GM18519 (cell line): ENCODE data around the gene PRSS56.

Experiments used
- ATAC-seq: cut with Tn5 transposase; IDR thresholded peaks from one replicate; pipeline ENCODE4 v1.9.1; 2021; ENCODE audit warnings: mild to moderate bottlenecking, moderate library complexity; ENCODE audit not compliant: unreplicated experiment, low FRiP score

The PRSS56 gene

DNA sequence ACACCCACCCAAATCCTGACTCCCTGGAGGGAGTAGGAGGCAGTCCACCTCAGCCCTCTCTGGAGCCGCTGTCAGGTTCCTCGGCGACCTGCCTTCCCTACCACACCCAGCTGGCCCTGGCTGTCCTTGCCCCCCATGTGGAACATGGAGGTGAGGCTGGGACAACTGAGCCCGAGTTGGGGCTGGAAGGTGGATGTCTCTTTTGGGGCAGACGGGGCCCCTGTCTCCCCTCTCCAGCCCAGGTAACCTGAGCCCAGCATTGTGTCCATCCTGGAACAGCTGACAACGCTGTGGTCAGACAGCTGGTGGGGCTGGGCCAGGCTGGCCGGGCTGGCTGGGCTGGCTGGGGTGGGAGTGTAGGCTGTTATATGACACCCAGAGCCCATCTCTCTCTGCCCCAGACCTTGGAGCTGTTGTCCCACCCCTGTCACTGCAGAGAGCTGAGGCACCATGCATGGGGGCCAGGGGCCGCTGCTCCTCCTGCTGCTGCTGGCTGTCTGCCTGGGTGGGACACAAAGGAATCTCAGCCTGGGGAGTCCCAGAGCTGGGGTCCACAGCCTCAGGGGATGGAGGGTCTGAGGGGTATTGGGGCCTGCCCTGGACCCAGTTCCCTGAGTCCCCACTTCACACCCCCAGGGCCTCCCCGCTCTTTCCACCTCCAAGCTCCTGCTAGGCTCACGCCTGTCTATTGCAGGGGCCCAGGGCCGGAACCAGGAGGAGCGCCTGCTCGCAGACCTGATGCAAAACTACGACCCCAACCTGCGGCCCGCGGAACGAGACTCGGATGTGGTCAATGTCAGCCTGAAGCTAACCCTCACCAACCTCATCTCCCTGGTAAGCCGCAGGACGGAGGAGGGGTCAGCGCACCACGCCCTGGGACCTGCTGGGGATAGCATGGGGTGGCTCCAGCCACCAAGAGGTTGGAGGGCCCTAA, 19.4 kb downstream of the PRSS56 start, which contains the start of gene CHRNG:
Gene CHRNG, plus strand, starts transcription at position 395 of the 934 bp plus-strand sequence. Its CDS starts 56 bp downstream, at position 451.
- ATAC-seq = no peak

DNA sequence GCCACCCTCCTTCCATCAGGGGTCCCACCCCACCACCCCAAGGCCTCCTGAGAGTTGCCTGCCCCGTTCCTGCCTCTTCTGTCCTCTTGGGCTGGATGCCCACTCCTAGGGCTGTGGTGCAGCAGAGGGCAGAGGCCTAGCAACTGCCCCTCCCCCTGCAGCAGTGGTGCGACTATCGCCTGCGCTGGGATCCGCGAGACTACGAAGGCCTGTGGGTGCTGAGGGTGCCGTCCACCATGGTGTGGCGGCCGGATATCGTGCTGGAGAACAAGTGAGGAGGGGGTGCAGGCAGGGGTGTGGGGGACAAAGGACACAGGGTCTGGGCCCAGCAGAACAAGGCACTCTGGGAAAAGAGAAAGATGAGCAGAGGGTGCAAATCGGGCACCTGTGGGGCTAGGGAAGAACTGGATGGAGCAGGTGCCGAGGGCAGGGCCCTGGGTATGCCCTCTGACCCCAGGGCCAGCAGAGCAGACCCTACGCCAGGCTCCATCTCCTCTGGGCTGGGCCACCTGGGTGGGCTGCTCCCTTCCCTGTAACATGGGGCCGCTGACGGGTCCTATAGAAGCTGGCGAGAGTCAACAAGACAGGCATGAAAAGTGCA, 20.4 kb downstream of the PRSS56 start:
- ATAC-seq = no peak

DNA sequence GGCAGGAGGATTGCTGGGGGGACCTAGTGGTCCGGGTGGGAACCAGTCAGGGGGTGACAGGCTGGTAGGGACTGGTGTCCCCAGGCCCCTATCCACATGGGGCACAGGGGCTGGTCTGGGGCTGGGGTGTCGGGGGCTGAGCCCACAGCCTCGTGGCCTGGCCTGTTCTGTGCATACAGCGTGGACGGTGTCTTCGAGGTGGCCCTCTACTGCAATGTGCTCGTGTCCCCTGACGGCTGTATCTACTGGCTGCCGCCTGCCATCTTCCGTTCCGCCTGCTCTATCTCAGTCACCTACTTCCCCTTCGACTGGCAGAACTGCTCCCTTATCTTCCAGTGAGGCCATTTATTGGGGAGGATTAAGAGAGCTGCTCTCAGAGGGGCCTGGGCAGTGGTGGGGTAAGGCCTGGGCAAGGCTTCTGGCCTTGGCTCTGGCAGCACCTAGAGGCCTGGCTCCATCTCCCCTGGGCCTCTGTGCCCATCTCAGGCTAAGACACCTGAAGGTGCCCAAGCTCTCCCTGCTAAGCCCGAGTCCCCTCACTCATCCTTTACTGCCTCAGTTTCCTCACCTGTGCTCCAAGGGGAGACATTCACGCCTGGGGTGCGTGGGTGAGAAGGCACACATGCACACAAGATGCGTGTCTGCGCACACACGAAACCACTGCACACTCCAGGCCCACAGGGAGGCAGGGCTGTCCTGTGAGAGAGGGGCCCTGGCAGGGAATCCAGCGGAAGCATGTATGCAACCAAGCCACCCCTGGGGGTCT, 21.2 kb downstream of the PRSS56 start:
- ATAC-seq = no peak

DNA sequence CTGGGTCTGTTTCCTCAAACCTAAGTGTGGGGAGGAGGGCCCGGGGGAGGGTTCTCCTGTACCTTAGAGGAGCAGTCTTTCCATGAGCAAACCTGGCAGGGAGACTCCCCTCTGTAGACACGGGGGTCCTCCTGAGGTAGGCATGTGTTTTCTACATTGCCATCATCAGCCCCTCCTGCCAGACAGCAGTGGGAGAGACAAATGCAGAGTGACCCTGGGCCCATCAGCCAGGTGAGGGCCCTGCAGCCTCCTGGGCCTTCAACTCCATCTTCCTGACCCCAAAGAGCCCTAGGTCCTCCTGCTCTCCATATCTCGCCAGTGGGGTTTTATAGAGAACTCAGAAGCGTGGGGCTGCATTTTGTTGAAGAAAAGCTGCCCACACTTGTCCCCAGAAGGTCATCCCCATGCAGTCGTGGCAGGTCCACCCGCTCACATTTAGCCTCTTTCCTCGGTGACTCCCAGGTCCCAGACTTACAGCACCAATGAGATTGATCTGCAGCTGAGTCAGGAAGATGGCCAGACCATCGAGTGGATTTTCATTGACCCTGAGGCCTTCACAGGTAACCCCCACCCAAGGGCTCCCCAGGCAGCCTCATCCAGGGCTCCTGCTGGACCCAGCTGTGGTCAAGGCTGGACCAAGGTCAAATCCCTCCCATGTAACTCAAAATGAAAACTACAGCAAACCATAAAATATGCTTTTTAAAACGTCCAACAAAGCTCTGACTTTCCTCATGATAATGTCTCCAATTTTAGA, 21.9 kb downstream of the PRSS56 start:
- no peak for ATAC-seq

DNA sequence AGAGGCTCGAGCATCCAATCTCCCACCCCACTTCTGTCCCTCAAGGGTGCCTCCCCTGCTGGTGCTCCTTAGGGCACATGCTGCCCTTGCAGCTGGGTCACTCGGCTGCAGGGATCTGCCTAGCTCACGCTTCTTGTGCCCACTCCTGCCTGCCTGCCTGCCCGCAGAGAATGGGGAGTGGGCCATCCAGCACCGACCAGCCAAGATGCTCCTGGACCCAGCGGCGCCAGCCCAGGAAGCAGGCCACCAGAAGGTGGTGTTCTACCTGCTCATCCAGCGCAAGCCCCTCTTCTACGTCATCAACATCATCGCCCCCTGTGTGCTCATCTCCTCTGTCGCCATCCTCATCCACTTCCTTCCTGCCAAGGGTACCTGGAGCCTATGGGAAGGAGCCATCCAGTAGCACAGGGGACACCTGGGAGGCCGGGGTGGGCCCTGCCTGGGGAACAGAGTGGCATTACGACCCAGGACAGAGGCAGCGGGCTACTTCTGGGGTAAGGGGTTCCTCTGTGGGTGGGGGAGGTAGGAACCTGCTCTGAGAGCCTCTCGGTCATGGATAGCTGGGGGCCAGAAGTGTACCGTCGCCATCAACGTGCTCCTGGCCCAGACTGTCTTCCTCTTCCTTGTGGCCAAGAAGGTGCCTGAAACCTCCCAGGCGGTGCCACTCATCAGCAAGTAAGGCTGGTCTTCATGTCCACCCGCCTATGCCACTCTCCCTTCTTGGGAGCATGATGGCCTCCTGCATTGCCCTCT, 22.7 kb downstream of the PRSS56 start:
- ATAC-seq = no peak

DNA sequence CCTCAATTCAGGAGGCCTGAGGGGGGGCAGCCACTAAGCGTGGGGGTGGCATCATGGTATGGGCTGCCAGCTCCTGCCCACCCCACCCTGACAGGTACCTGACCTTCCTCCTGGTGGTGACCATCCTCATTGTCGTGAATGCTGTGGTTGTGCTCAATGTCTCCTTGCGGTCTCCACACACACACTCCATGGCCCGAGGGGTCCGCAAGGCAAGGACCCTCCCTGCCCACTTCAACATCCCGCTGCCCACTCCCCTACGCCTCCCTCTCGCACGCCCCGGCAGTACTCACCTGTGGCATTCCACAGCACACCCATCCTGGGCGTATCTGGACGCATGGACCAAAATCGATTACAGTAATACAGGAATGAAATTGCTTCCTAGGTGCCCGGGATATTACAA, 23.3 kb downstream of the PRSS56 start:
- no peak for ATAC-seq

DNA sequence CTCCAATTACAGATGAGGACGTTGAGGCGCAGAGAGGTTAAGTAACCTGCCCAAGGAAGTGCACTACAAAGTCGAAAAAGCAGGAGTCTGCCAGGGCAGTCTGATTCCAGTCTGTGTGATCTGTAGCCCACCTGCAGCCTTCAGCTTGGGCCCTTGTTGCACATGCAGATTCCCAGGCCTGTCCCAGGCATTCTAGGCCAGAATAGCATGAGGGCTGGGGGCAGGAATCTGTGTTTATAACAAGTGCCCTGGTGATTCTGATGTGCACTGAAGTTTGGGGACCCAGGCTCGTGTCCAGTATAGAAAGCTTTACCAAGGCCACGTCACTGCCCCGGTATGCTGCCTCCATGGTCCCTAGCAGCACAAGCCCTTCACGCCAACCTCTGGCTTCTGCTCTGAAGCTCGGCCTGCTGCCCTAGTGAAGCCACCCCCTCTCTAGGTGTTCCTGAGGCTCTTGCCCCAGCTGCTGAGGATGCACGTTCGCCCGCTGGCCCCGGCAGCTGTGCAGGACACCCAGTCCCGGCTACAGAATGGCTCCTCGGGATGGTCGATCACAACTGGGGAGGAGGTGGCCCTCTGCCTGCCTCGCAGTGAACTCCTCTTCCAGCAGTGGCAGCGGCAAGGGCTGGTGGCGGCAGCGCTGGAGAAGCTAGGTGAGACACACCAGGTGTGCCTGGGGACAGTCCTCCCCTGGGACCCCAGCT, 23.9 kb downstream of the PRSS56 start:
- no peak for ATAC-seq

DNA sequence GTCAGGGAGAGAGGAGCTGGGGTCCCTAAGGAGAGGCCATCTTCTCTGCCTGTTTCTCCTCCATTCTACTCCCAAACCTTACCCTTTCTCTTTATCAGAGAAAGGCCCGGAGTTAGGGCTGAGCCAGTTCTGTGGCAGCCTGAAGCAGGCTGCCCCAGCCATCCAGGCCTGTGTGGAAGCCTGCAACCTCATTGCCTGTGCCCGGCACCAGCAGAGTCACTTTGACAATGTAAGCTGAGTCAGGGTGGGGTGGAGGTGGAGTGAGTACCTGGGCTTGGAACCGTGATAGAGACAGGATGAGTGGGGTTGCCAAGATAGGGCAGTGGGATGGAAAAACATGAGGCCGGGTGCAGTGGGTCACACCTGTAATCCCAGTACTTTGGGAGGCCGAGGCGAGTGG, 24.5 kb downstream of the PRSS56 start:
- ATAC-seq = no peak

DNA sequence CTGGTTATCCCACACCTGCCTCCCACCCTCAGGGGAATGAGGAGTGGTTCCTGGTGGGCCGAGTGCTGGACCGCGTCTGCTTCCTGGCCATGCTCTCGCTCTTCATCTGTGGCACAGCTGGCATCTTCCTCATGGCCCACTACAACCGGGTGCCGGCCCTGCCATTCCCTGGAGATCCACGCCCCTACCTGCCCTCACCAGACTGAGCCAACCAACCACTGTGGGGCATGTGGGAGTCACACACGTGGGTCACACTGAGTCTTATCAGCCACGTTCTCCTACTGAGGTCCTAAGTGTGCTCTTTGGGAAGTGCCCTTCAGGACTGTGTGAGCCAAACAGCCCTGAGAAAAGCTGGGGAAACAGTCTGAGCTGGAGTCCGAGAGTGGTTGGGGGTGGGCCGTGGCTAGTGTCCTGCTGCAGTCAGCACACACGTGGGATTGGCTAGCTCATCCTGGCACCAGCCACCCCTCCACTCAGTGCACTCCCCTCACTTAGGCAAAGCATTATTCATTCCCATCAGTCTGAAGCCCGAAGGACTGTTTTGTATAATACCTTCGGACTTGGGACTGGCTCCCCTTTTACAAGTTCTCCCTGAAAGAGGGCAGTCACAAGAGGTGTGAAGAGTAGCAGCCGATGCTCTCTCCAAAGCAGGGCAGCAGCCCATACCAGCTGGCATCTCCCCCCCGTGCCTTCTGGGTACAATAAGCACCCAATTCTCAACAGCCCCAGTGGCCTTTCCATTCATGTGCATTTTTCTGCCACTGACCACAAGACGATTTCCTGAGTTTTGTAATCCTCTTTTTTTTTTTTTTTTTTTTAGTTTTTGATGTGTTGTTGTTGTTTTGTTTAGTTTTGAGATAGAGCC, 25.6 kb downstream of the PRSS56 start:
- no peak for ATAC-seq

DNA sequence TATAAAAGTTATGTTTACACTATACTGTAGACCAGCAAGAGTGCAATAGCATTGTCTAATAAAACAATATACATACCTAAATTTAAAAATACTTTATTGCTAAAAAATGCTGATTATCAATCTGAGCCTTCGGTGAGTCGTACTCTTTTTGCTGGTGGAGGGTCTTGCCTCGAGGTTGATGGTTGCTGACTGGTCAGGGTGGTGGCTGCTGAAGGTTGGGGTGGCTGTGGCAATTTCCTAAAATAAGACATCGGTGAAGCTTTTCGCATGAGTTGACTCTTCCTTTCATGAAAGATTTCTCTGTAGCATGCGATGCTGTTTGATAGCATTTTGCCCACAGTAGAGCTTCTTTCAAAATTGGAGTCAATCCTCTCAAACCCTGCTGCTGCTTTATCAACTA, 27.8 kb downstream of the PRSS56 start:
- no peak for ATAC-seq

DNA sequence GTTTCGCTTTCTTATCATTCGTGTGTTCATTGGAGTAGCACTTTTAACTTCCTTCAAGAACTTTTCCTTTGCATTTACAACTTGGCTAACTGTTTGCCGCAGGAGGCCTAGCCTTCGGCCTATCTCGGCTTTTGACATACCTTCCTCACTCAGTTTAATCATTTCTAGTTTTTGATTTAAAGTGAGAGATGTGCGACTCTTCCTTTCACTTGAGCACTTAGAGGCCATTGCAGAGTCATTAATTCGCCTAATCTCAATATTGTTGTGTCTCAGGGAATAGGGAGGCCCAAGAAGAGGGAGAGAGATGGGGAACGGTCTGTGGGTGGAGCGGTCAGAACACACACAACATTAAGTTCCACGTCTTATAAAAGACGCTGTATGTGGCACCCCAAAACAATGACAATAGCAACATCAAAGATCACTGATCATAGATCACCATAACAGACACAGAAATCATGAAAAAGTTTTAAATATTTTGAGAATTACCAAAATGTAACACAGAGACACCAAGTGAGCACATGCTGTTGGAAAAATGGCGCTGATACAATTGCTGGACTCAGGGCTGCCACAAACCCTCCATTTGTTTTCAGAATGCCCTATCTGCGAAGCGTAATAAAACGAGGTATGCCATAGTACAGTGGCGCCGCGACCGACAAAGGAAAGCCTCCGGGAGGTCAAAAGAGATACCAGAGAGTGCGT, 29.6 kb downstream of the PRSS56 start:
- ATAC-seq = no peak

DNA sequence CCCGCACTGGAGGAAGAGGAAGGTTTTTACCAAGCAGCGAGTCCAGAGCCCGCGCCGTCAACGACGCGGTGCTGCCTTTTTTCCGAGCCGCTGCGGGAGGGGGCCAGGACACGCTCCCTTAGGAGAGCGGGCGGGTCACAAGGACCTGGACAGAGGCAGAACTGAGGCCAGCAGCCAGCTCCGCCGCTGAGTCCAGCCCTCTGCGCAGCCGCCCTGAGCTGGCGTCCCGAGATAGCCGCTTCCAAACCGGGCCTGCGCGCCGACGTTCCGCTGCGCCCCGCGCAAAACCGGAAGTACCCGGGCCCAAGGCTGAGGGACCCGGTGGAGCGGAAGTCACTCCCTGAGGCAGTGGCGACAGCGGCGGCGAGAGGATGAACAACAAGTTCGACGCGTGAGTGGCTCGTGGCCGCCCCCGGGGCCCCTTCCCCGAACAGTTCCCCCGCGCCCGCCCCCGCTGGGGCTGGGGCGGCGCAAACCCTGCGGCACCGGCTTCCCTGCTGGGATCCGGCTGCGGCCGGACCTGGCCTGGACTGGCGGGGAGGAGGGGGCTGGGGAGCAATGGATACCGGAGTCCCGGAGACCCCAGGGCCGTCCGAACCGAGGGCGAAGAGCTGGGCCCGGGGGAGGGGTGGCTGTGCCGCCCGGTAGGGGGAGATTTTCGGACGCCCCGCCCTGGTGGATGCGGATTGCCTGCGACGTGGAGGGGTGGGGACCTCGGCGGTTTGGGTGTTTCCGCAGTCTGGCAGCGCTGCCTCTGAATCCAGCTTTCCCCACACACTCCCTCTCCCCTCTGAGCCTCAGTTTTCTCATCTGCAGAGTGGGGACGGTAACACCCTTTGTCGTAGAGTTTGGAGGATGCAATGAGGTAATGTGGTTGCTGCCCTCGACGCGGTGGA, 30.4 kb downstream of the PRSS56 start, which contains the start of the genes EIF4E2 and TIGD1:
Gene EIF4E2, plus strand, starts transcription at position 336 of the 896 bp plus-strand sequence. Its CDS starts 36 bp downstream, at position 372.
Gene TIGD1, minus strand, starts transcription at position 204 of the 896 bp plus-strand sequence. CDS start 675 bp downstream, outside the sequence.
- ATAC-seq = peak; percentile 91

DNA sequence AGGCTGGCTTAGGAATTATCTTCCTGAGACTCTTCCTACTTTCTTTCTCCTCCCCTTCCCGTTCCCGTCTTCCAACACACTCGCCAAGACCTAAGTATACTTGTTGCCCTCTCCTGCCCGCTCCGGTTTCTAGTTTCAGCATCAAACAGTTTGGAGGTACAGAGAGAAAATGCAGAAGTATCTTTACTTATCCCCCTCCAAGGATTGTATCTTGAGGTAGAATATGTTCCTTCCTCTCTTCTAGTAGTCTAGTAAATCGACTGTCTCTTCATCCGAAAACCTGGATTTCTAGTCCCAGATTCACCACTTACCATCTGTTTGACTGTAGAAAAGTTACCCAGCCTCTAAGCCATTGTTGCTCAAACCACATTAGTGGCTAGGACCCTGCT, 31.1 kb downstream of the PRSS56 start:
- ATAC-seq = no peak

DNA sequence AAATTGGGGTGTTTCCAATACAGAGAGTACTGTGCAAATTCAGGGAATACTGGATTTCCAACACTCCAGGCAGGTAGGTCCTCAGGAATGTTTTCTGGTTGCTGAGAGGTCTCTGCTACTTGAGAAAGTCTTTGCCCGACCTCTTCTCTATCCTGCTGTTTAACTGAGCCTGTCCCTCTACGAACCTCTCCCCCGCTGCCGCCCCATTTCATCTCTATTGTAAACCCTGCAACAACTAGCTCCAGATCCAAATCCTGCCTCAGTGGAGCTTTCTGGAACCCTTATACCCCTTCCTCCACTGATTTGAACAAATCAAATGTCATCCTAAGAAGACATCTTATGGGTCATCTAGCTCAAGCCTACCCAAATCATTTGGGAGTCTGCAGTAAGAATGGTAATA, 31.6 kb downstream of the PRSS56 start:
- no peak for ATAC-seq

DNA sequence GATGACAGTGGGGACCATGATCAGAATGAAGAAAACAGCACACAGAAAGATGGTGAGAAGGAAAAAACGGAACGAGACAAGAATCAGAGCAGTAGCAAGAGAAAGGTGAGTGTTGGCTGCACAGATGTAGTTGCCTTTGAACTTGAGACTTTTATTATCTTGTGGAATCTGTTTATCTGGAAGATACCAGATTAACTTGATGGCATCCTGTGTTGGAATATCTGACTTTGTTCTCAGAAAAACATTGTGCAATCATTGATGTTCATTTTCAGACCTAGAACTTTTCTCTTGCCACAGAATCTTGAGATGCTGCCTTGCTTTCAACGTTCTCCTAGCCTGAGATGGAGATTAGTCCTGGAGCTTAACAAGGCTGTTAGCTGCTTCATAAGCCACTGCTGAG, 36.2 kb downstream of the PRSS56 start:
- ATAC-seq = no peak

DNA sequence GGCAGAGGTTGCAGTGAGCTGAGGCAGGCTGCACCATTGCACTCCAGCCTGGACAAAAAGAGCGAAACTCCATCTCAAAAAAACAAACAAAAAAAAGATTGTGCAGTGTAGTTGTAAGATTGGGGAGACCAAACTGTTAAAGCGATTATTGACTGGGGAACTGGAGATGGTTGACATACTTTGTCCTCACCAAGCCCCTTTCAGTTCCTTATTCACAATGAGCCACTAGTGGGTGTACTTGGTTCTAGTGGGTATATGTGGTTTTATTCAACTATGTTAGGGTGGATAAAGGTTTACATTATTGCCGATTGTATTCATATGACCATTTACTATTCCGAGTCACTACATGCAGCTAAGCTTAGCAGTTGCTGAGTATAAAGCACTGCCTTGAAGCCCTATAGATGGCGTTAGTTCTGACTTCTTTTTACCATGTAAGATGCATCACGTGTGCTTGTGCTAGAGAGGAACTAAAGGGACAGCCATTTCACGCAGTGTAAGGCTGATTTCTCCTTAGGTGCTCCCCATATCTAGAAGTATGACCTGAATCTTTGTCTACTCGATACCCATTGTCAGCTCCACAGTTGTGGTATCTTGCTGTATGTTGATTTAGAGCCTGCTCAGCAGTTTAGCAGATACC, 42.4 kb downstream of the PRSS56 start:
- no peak for ATAC-seq
